ENCODE data around the gene ANKRD16.

GRCh38 chr10:5906651-5907050 is 17.0 kb upstream of the ANKRD16 start:
- TF ChIP-seq CTCF (IDR thresholded peaks at IDR 0.05; ENCODE audit: insufficient read depth, low read length, poor library complexity, severe bottlenecking) = no peak
- TF ChIP-seq EZH2phosphoT487 (conservative IDR thresholded peaks at IDR 0.05; ENCODE audit: low read length) = no peak
